Type B pancreatic cell (in vitro differentiated cells): ENCODE data around the gene ELOVL2. TPM values are rescaled to one million over a fixed set of nuclear protein-coding genes. Genes with fewer than 3 reads are reported as not detected.
"Not testable (repeated sequence)": the region's sequence is repeated elsewhere in the genome, so short reads cannot be mapped to it uniquely, and the experiment has no call there.

Experiments
- DNase-seq: peaks from one replicate; pipeline ENCODE4 v3.0.0; 2021; ENCODE audit warnings: mixed read lengths; ENCODE audit not compliant: unreplicated experiment; ENCODE audit errors: extremely low spot score
- H3K27ac Mint-ChIP-seq: 2 replicates; pipeline ENCODE4 v1.8.0; 2021; ENCODE audit warnings: mild to moderate bottlenecking, mixed read lengths
- H3K27me3 Mint-ChIP-seq: 2 replicates; pipeline ENCODE4 v1.8.0; 2021; ENCODE audit warnings: mixed read lengths
- H3K36me3 Mint-ChIP-seq: 2 replicates; pipeline ENCODE4 v1.8.0; 2021; ENCODE audit warnings: mixed read lengths
- H3K4me1 Mint-ChIP-seq: one replicate; pipeline ENCODE4 v1.8.0; 2021; ENCODE audit warnings: mixed read lengths; ENCODE audit not compliant: unreplicated experiment
- H3K4me3 Mint-ChIP-seq: 2 replicates; pipeline ENCODE4 v1.8.0; 2021; ENCODE audit warnings: mild to moderate bottlenecking, mixed read lengths
- H3K9me3 Mint-ChIP-seq: 2 replicates; pipeline ENCODE4 v1.8.0; 2021; ENCODE audit warnings: mixed read lengths
- total RNA-seq: library from RNA; stranded (reverse); gene quantifications from 2 replicates; pipeline ENCODE4 v1.2.1, GENCODE V29; 2021; ENCODE audit warnings: low replicate concordance
- TF ChIP-seq, protein P1 (sequence below): fragments of 200-600 bp; sonication (generic); conservative IDR thresholded peaks from 2 replicates; pipeline ENCODE4 v1.5.0; 2021; ENCODE audit warnings: antibody characterized with exemption, mild to moderate bottlenecking

Gene ELOVL2
- total RNA-seq, 1 donor from 2014 or later, result 3.8 TPM

DNA sequence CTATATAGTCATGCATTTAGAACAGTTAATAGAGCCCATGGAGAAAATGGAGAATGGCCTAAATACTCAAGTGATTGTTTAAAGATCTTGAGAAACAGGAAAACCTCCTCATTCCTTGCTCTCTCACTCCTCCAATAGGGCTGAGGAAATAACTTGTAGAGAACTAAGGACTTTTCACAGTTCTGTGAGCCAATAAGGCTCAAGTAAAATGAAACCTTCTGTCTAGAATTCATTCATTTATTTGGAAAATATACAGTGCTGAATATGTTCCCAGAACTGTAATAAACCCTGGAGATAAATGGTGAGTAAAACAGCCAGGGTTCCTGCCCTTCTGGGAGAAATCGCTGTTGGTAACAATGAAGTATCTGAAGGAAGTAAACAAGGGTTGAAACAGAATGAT lies 35.3 kb downstream of the ELOVL2 start:
- H3K36me3 Mint-ChIP-seq, result no peaks in the 10 kb centered on the region
- peaks cover 18% of the 10 kb centered on the region for H3K4me1 Mint-ChIP-seq
- H3K27ac Mint-ChIP-seq, result no peak overlapping the region
- TF ChIP-seq, protein P1, sequence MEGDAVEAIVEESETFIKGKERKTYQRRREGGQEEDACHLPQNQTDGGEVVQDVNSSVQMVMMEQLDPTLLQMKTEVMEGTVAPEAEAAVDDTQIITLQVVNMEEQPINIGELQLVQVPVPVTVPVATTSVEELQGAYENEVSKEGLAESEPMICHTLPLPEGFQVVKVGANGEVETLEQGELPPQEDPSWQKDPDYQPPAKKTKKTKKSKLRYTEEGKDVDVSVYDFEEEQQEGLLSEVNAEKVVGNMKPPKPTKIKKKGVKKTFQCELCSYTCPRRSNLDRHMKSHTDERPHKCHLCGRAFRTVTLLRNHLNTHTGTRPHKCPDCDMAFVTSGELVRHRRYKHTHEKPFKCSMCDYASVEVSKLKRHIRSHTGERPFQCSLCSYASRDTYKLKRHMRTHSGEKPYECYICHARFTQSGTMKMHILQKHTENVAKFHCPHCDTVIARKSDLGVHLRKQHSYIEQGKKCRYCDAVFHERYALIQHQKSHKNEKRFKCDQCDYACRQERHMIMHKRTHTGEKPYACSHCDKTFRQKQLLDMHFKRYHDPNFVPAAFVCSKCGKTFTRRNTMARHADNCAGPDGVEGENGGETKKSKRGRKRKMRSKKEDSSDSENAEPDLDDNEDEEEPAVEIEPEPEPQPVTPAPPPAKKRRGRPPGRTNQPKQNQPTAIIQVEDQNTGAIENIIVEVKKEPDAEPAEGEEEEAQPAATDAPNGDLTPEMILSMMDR, result no peak
- H3K9me3 Mint-ChIP-seq, result no peaks in the 10 kb centered on the region
- DNase-seq, result no peak
- no peak overlapping the region for H3K4me3 Mint-ChIP-seq
- no peaks in the 10 kb centered on the region for H3K27me3 Mint-ChIP-seq

DNA sequence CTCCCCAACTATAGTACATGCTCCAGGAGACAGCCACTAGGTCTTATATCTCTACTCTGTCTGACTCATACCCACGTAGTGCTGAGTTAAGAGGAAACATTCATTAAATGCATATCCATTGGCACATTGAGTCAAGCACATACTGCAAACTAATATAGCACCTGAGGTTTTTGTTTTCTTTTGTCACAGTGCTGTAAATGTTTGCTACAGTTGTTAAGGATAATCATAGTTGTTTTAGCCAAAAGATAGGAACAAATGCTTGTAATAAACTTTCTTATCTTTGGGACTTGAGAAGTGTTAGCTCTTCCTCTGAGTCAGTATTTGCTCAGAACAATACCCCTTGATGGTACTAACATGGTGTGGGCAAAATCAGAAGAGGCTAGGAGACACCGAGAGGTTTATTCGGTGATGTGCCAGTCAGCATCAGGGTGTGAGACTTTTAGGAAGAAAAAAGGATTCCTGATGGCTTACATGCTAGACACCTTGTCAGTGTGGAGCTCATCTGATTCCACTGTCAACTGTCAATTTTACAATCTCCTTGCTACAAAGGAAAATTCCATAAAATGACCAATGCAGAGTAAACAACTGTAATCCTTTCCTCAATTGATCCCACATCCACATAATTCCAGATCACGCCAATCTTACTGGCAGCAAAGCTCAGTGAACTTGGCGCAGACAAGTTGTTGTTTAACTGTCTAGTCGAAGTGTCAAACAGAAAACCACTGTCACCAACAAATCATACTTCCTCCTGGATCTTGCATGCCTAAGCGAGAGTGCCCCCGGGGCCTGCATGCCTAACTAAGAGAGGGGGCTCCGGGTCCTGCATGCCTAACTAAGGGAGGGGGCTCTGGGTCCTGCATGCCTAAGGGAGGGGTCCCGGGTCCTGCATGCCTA lies 36.1 kb downstream of the ELOVL2 start:
- H3K4me3 Mint-ChIP-seq, result no peak overlapping the region
- H3K36me3 Mint-ChIP-seq, result no peaks in the 10 kb centered on the region
- no peaks in the 10 kb centered on the region for H3K9me3 Mint-ChIP-seq
- TF ChIP-seq, protein P1, result no peak
- no peak for DNase-seq
- peak overlapping the region; percentile 38 for H3K27ac Mint-ChIP-seq
- no peaks in the 10 kb centered on the region for H3K27me3 Mint-ChIP-seq
- H3K4me1 Mint-ChIP-seq, result peaks cover 14% of the 10 kb centered on the region

GRCh38 chr6:11006061-11006460 lies 38.0 kb downstream of the ELOVL2 start:
- H3K27me3 Mint-ChIP-seq, result no peaks in the 10 kb centered on the region

GRCh38 chr6:11003297-11003696 lies 40.8 kb downstream of the ELOVL2 start:
- H3K27me3 Mint-ChIP-seq, H3K27ac Mint-ChIP-seq, DNase-seq, H3K9me3 Mint-ChIP-seq, H3K4me3 Mint-ChIP-seq, H3K36me3 Mint-ChIP-seq: not testable (repeated sequence)
- H3K4me1 Mint-ChIP-seq, result peaks cover 11% of the 10 kb centered on the region

More at GRCh38 chr6:11006061-11006460, 38.0 kb downstream of the ELOVL2 start:
- Mint-ChIP-seq H3K4me3 (no peak overlapping the region), H3K36me3 (no peaks in the 10 kb centered on the region), H3K9me3 (no peaks in the 10 kb centered on the region), H3K27ac (no peak overlapping the region), H3K4me1 (peaks cover 11% of the 10 kb centered on the region)
- no peak for DNase-seq
- TF ChIP-seq, protein P1, result no peak

DNA sequence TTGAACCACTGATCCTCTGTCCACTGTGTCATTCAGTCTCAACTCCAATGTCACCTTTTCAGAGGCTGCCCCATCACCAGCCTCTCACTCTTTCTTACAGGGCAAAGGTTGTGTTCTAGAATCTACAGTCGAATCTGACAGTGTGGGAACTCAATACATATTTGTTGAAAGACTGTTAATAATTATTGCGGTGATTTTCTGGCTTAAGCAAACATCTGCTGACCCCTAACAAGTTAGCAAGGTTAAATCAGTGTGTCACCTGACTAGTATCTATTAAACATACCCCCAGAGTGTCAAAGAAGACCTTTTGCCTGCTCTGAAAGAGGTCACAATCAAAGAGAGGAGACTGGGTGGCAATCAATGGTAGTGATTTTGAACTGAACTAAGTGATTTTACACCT lies 41.9 kb downstream of the ELOVL2 start:
- no peak overlapping the region for H3K4me3 Mint-ChIP-seq
- H3K27me3 Mint-ChIP-seq, result no peaks in the 10 kb centered on the region
- DNase-seq, result no peak
- H3K4me1 Mint-ChIP-seq, result peaks cover 11% of the 10 kb centered on the region
- no peaks in the 10 kb centered on the region for H3K9me3 Mint-ChIP-seq
- TF ChIP-seq, protein P1, result no peak
- H3K36me3 Mint-ChIP-seq, result no peaks in the 10 kb centered on the region
- H3K27ac Mint-ChIP-seq, result no peak overlapping the region

GRCh38 chr6:10999994-11000393 lies 44.1 kb downstream of the ELOVL2 start:
- TF ChIP-seq, protein P1, result no peak
- Mint-ChIP-seq H3K27ac (no peak overlapping the region), H3K4me3 (no peak overlapping the region), H3K9me3 (no peaks in the 10 kb centered on the region), H3K4me1 (peaks cover 7% of the 10 kb centered on the region), H3K36me3 (no peaks in the 10 kb centered on the region), H3K27me3 (no peaks in the 10 kb centered on the region)
- no peak for DNase-seq
